ENCODE data around the gene AK8.

GRCh38 chr9:132740526-132741309 lies 137.4 kb downstream of the AK8 start:
- no peak for TF ChIP-seq CTCF (IDR thresholded peaks at IDR 0.05; ENCODE audit: poor library complexity)
- TF ChIP-seq EZH2 (IDR thresholded peaks at IDR 0.05; ENCODE audit: borderline replicate concordance): no peak
- no peak for TF ChIP-seq EZH2phosphoT487 (IDR thresholded peaks at IDR 0.05; ENCODE audit: low read depth, severe bottlenecking, unreplicated experiment)
